Trophoblast cell (in vitro differentiated cells and primary cell): ENCODE results near the gene GIPC3.

Experiments used
- DNase-seq, 2 donors: peaks; one replicate each; pipeline ENCODE4 v3.0.0-alpha.2; 2016
- H2AFZ ChIP-seq: 2 replicates; pipeline ENCODE4 v1.6.1; 2013; ENCODE audit warnings: low read length, moderate library complexity, mild to moderate bottlenecking; ENCODE audit not compliant: insufficient read depth, poor library complexity
- H2AK5ac ChIP-seq: 2 replicates; pipeline ENCODE4 v1.6.1; 2013; ENCODE audit warnings: mild to moderate bottlenecking, low read length
- H2BK120ac ChIP-seq: 2 replicates; pipeline ENCODE4 v1.6.1; 2013; ENCODE audit warnings: low read length, mild to moderate bottlenecking, moderate library complexity; ENCODE audit not compliant: insufficient read depth, poor library complexity
- H2BK12ac ChIP-seq: 2 replicates; pipeline ENCODE4 v1.6.1; 2013; ENCODE audit warnings: mild to moderate bottlenecking, low read length, moderate library complexity
- H2BK5ac ChIP-seq: 2 replicates; pipeline ENCODE4 v1.6.1; 2013; ENCODE audit warnings: low read length, low read depth, moderate library complexity, mild to moderate bottlenecking; ENCODE audit not compliant: poor library complexity
- H3K14ac ChIP-seq: 2 replicates; pipeline ENCODE4 v1.6.1; 2013; ENCODE audit warnings: mild to moderate bottlenecking, low read length
- H3K18ac ChIP-seq: 2 replicates; pipeline ENCODE4 v1.6.1; 2013; ENCODE audit warnings: mild to moderate bottlenecking, low read length
- H3K23ac ChIP-seq: 2 replicates; pipeline ENCODE4 v1.6.1; 2013; ENCODE audit warnings: low read length
- H3K27ac ChIP-seq: 2 replicates; pipeline ENCODE4 v1.5.1; 2013; ENCODE audit warnings: low read depth, mild to moderate bottlenecking, inconsistent platforms, low read length, moderate library complexity
- H3K27me3 ChIP-seq: 2 replicates; pipeline ENCODE4 v1.6.1; 2013; ENCODE audit warnings: inconsistent platforms, mild to moderate bottlenecking, low read length, moderate library complexity; ENCODE audit not compliant: insufficient read depth
- H3K36me3 ChIP-seq, 2 experiments: 1 replicate in 1 of 2; 2 replicates in 1 of 2; pipeline ENCODE4 v1.6.1; 2013; ENCODE audit warnings: low read length in 2 of 2, mild to moderate bottlenecking in 2 of 2, moderate library complexity in 1 of 2; ENCODE audit not compliant: insufficient read depth in 2 of 2, control insufficient read depth in 1 of 2
- H3K4ac ChIP-seq: 2 replicates; pipeline ENCODE4 v1.6.1; 2013; ENCODE audit warnings: low read depth, mild to moderate bottlenecking, low read length, moderate library complexity
- H3K4me1 ChIP-seq, 2 experiments: 1 replicate in 1 of 2; 2 replicates in 1 of 2; pipeline ENCODE4 v1.6.1; 2013; ENCODE audit warnings: low read length in 2 of 2, mild to moderate bottlenecking in 2 of 2, moderate library complexity in 1 of 2; ENCODE audit not compliant: insufficient read depth in 2 of 2, control insufficient read depth in 1 of 2
- H3K4me2 ChIP-seq: 2 replicates; pipeline ENCODE4 v1.6.1; 2013; ENCODE audit warnings: inconsistent platforms, mild to moderate bottlenecking, low read length, moderate library complexity
- H3K4me3 ChIP-seq: 2 replicates; pipeline ENCODE4 v1.5.1; 2013; ENCODE audit warnings: mild to moderate bottlenecking, low read depth, low read length, inconsistent platforms
- H3K79me1 ChIP-seq: one replicate; pipeline ENCODE4 v1.6.1; 2013; ENCODE audit warnings: low read length
- H3K79me2 ChIP-seq: 2 replicates; pipeline ENCODE4 v1.6.1; 2013; ENCODE audit warnings: low read length, mild to moderate bottlenecking; ENCODE audit not compliant: control insufficient read depth, insufficient read depth, poor library complexity
- H3K9ac ChIP-seq: 2 replicates; pipeline ENCODE4 v1.6.1; 2013; ENCODE audit warnings: mild to moderate bottlenecking, low read length
- H3K9me3 ChIP-seq: 2 replicates; pipeline ENCODE4 v1.6.1; 2013; ENCODE audit warnings: low read depth, mild to moderate bottlenecking, control low read depth, inconsistent platforms, low read length; ENCODE audit not compliant: insufficient read depth
- H4K12ac ChIP-seq: 2 replicates; pipeline ENCODE4 v1.6.1; 2013; ENCODE audit warnings: low read depth, mild to moderate bottlenecking, low read length, moderate library complexity
- H4K8ac ChIP-seq: 2 replicates; pipeline ENCODE4 v1.6.1; 2013; ENCODE audit warnings: low read depth, mild to moderate bottlenecking, low read length, moderate library complexity
- H4K91ac ChIP-seq: one replicate; pipeline ENCODE4 v1.6.1; 2013; ENCODE audit warnings: low read depth, mild to moderate bottlenecking, low read length, moderate library complexity
- WGBS: extraction: QIAGEN DNeasy Blood & Tissue Kit; methylation state at CpG from one replicate; pipeline ENCODE4 v1.1.7; 2013; ENCODE audit warnings: missing lambda C conversion rate; ENCODE audit not compliant: insufficient read length, insufficient coverage; ENCODE audit errors: extremely low coverage; 5-methylcytosine and 5-hydroxymethylcytosine counted together

GIPC3 gene

DNA sequence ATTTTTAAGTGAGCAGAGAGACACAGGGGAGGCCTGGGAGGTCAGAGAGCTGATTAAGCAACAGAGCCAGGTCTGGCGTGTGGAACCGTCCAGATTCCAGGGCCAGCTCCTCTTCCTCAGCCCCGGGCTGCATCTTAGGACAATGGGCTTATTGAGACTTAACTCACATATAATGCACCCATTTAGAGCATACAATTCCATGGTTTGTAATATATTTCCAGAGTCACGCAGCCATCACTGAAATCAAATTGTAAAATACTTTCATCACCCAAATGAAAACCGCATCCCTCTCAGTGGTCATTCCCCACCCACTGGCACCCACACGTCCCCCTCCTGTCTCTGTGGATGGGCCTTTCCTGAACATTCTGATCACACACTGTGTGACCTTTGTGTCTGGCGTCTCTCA, 14.7 kb upstream of the GIPC3 start:
- Histone ChIP-seq H3K23ac (no peak overlapping the region), H3K79me2 (peaks cover 7% of the 10 kb centered on the region), H2BK120ac (no peak overlapping the region), H4K8ac (peak overlapping the region; percentile 43), H3K18ac (no peak overlapping the region), H3K4me3 (no peak overlapping the region), H3K4ac (no peak overlapping the region), H3K79me1 (peaks cover 19% of the 10 kb centered on the region), H3K27ac (peak overlapping the region; percentile 25), H2BK5ac (peak overlapping the region; percentile 77), H2BK12ac (peak overlapping the region; percentile 96), H3K4me2 (no peak overlapping the region), H3K9ac (no peak overlapping the region), H4K91ac (peak overlapping the region; percentile 72), H2AK5ac (no peak overlapping the region), H3K27me3 (no peaks in the 10 kb centered on the region), H3K14ac (no peak overlapping the region), H3K9me3 (no peaks in the 10 kb centered on the region), H4K12ac (no peak overlapping the region), H2AFZ (no peak overlapping the region), H3K4me1 (peaks cover 10% of the 10 kb centered on the region in 2 experiments), H3K36me3 (peaks cover 11 to 12% of the 10 kb centered on the region in 2 experiments)
- WGBS, result no CpG with 5 or more reads among the region's 7 CpGs
- no peak for DNase-seq

DNA sequence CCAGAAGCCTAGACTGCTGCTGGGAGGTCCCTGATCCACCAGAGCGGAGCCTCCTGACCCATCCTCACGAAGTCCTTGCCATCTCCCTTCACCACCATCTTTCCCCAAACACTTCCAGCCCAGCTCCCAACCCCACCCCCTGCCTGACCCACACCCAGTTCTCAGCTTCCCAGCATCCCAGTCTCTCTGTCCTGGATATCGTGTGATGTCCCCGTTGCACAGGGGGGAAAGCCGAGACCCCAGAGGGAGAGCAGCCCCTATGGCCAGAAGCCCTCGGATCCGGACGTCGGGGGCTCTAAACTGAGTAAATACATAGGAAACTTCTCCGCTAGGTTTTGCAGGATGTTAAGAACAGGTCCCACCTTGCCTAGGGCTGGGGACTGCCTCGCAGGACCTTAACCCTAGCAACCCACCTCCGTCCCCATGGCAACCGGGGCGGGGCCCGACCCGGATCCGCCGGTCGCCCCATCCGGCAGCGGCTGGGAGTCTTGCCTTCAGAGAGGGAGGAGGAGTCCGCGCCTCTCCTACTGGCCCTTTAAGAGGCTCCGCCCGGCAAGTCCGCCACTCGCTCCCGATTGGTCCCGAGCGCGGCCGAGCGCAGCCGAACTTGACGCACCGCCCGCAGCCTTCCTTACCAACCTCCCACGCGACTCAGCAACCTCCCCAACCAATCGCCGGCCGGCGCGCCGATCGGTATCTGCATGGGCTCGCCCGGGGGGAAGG, 13.0 kb upstream of the GIPC3 start:
- Histone ChIP-seq H2BK120ac (peak overlapping the region; percentile 36), H3K23ac (no peak overlapping the region), H3K27me3 (no peaks in the 10 kb centered on the region), H3K27ac (peak overlapping the region; percentile 31), H2AK5ac (peak overlapping the region; percentile 60), H3K79me1 (peaks cover 13% of the 10 kb centered on the region), H3K18ac (peak overlapping the region; percentile 74), H3K4me1 (peaks cover 17 to 20% of the 10 kb centered on the region in 2 experiments), H3K79me2 (peaks cover 8% of the 10 kb centered on the region), H3K4ac (peak overlapping the region; percentile 35), H4K8ac (peak overlapping the region; percentile 76), H3K14ac (peak overlapping the region; percentile 62), H4K91ac (peak overlapping the region; percentile 73), H3K4me2 (peak overlapping the region; percentile 61), H2BK12ac (peak overlapping the region; percentile 69), H3K9ac (no peak overlapping the region), H4K12ac (peak overlapping the region; percentile 59), H3K4me3 (no peak overlapping the region), H2AFZ (peak overlapping the region; percentile 45), H3K36me3 (peaks cover 20% of the 10 kb centered on the region in 2 experiments), H3K9me3 (peaks cover 2% of the 10 kb centered on the region), H2BK5ac (peak overlapping the region; percentile 33)
- WGBS, result no CpG with 5 or more reads among the region's 48 CpGs
- peak; percentile 100 for DNase-seq

DNA sequence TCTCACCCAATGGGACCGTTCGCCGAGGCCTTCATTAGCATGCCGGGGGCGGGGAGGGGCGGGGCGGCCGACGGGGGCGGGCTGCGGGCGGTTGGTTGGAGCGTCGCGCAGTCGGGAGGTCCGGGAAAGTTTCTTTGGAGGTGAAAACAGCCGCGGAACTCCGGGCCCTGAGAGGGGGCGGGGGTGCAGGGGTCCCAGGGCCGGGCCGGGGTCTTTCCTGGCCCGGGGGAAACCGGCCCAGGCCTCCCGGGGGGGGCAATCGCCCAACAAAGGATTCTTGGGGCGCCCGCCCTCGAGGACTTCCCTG, 12.5 kb upstream of the GIPC3 start, which contains the start of gene HMG20B:
TSS of gene HMG20B (plus strand) at position 90 of the 307 bp plus-strand sequence. CDS start 366 bp downstream, outside the sequence.
- DNase-seq, result no peak
- Histone ChIP-seq H3K9ac (peak within 1 kb of the TSS; percentile 85), H3K4me2 (peak within 1 kb of the TSS; percentile 98), H4K8ac (peak within 1 kb of the TSS; percentile 81), H3K27ac (peak within 1 kb of the TSS; percentile 31), H2BK5ac (peak within 1 kb of the TSS; percentile 82), H3K36me3 (peaks cover 20 to 23% of the 10 kb centered on the region in 2 experiments), H3K9me3 (peaks cover 2% of the 10 kb centered on the region), H3K79me2 (peaks cover 8% of the 10 kb centered on the region), H4K12ac (peak within 1 kb of the TSS; percentile 82), H2BK12ac (peak within 1 kb of the TSS; percentile 69), H3K4me3 (peak within 1 kb of the TSS; percentile 80), H4K91ac (peak within 1 kb of the TSS; percentile 81), H2AFZ (peak within 1 kb of the TSS; percentile 45), H3K23ac (no peak within 1 kb of the TSS), H3K4ac (peak within 1 kb of the TSS; percentile 80), H3K14ac (peak within 1 kb of the TSS; percentile 86), H2AK5ac (peak within 1 kb of the TSS; percentile 60), H3K27me3 (no peaks in the 10 kb centered on the region), H3K18ac (peak within 1 kb of the TSS; percentile 98), H3K79me1 (peaks cover 13% of the 10 kb centered on the region), H2BK120ac (peak within 1 kb of the TSS; percentile 86), H3K4me1 (peaks cover 17 to 20% of the 10 kb centered on the region in 2 experiments)
- WGBS, result no CpG with 5 or more reads among the region's 30 CpGs

DNA sequence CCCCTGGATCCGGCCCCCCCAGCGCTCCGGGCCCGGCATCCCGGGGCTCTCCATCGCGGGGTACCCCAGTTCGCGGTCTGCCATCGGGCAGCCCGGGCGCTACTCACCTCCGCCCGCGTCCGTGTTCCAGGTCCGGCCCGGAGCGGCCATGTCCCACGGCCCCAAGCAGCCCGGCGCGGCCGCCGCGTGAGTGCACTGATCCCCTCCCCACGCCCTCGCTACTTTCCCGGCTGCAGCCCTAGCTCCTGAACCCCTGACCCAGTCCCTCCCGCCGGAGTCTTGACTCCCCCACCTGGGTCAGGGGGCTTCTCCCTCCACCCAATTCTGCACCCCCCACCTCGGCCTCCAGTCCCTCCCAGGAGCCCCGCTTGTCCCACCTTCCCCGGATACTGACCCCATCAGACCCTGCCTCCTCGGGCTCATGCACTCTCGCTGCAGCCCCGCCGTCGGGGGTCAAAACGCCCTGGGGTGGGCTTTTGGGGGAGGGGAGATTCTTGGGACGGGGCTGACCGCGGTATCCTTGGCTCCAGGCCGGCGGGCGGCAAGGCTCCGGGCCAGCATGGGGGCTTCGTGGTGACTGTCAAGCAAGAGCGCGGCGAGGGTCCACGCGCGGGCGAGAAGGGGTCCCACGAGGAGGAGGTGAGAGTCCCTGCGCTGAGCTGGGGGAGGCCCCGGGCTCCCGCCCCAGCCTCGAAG, 12.0 kb upstream of the GIPC3 start:
- Histone ChIP-seq H4K8ac (peak overlapping the region; percentile 81), H2BK5ac (peak overlapping the region; percentile 82), H2AFZ (no peak overlapping the region), H4K91ac (peak overlapping the region; percentile 81), H2BK12ac (no peak overlapping the region), H3K79me1 (peaks cover 13% of the 10 kb centered on the region), H3K4me3 (peak overlapping the region; percentile 80), H2BK120ac (peak overlapping the region; percentile 86), H3K14ac (peak overlapping the region; percentile 86), H3K27ac (peak overlapping the region; percentile 17), H3K18ac (peak overlapping the region; percentile 98), H3K79me2 (peaks cover 8% of the 10 kb centered on the region), H3K9me3 (peaks cover 2% of the 10 kb centered on the region), H3K4me2 (peak overlapping the region; percentile 98), H3K4ac (peak overlapping the region; percentile 80), H3K9ac (peak overlapping the region; percentile 85), H4K12ac (peak overlapping the region; percentile 82), H3K4me1 (peaks cover 17 to 20% of the 10 kb centered on the region in 2 experiments), H3K23ac (no peak overlapping the region), H3K27me3 (no peaks in the 10 kb centered on the region), H3K36me3 (peaks cover 20 to 28% of the 10 kb centered on the region in 2 experiments), H2AK5ac (peak overlapping the region; percentile 52)
- peak in 1 of 2 donors; percentile 46 for DNase-seq
- WGBS, result no CpG with 5 or more reads among the region's 60 CpGs
